Stimulated activated CD4-positive, alpha-beta T cell treated with anti-CD3 and anti-CD28 coated beads, Interleukin-1b, Interleukin-23, amount 100 ng/mL, for 24 hours (primary cell): Measurements from ENCODE around the gene HSPH1.
"Not testable (repeated sequence)": the region's sequence is repeated elsewhere in the genome, so short reads cannot be mapped to it uniquely, and the experiment has no call there.

Experiments
- DNase-seq, 4 experiments: peaks; one replicate each; pipeline ENCODE4 v3.0.0-alpha.2; 2020; ENCODE audit warnings: low read depth in 4 of 4, low spot score in 1 of 4

HSPH1 gene

DNA sequence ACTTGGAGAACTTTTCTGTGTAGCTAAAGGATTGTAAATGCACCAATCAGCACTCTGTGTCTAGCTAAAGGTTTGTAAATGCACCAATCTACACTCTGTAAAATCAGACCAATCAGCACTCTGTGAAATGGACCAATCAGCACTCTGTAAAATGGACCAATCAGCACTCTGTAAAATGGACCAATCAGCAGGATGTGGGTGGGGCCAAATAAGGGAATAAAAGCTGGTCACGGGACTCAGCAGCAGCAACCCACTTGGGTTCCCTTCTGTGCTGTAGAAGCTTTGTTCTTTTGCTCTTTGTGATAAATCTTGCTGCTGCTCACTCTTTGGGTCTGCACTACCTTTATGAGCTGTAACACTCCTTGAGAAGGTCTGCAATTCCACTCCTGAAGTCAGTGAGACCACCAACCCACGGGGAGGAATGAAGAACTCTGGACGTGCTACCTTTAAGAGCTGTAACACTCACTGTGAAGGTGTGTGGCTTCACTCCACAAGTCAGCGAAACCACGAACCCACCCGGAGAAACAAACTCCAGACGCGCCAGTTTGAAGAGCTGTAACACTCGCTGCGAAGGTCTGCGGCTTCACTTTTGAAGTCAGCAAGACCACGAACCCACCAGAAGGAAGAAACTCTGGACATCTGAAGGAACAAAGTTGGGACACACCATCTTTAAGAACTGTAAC is 16.2 kb upstream of the HSPH1 start:
- DNase-seq = not testable (repeated sequence)

DNA sequence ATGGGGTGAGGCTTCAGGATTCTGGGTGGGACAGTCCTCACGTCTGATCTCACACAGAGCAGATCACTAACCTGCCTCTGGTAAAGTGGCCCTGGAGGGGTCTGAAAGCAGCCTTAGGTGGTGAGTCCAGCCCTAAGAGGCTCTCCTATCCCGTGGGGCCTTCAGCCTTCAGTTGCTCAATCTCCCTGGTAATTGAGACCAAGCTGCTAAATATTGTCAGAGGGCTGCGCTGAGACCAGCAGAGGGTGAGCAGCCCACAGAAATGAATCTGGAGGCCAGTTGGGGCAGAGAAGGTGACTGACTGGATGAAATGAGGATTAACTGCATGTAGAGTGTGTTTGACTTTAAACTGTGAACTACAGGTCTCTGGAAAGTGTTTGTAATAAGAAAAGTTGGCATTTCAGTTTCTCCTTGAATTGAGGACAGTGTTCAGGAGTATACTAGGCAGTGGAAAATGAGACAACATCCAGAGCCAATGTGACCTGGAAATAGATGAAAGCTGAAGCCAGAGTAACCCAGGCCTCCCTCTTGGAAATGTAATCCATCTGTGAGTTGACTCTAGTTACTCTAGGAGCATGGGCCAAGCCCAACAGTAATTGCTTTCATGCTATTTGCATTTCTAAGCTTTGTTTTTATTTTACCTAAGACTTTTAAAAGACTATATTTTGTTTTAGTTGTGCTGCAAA is 14.3 kb upstream of the HSPH1 start:
- no peak for DNase-seq

DNA sequence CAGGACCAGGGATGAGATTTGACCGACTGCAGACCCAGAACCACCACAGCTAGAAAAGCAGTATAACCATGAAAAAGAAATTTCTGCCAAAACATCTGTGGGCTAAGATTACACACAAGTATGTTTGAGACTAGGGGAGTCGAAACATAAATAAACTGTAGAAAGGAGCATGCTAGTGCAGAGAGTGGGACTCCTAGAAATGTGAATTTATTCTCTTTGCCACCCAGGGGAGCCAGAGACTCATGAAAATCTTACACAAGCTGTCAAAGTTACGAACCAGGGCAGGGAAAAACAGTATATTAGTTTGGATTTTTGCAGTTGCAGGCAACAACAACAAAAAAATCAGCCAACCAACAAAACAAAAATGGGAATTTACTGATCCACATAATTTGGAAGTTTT is 12.3 kb upstream of the HSPH1 start:
- DNase-seq = no peak

DNA sequence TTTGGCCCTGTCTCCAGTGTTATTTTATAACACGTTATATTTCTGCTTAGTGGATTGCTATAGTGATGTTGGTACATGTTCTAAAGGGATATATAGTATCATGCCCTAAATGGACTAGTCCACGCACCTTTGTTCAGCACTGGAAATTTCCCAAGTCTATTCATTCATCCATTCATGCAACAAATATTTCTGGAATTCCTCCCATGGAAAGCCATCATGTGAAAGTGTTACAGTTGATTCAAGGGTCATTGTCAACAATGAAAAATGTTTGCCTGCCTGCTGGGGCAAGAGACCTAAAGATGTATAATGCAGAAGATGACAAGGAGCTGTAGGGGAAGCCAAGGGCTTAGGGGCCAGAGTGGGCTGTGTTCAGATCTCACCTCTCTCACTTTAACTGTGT is 10.8 kb upstream of the HSPH1 start:
- DNase-seq = no peak

DNA sequence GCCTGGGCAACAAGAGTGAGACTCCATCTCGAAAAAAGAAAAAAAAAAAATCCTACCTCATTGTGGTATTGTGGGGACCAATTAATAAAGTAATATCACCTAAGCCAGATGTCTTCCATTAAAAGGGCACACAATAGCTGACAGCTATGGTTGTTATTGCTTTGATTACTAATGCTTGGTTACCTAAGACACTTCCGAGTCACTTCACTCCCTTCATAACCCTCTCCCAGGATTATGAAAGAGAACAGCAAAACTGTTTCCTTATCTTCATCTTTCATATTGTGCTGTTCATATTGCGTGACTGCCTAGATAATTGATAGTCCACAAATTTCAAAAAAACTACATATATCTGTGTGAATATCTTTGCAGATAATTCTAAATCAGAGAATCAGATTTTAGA is 10.3 kb upstream of the HSPH1 start:
- DNase-seq = no peak

DNA sequence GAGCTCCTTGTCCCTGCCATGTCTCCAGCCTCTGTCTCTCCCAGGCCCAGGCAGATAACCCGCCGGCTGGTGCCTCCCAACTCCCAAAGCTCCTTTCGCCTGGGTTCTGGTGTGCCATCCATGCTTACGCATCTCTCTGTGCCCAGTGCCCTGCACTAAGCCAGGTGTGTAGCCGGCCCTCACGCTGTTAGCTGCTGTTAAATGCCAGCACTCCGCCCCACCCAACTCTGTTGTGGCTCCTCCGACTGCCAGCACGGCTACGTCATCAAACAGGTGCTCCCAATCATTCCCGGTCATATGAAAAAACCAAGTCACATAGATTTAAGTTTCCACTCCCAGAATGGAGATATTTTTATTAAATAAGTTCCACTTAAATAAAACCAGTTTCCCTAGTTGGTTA is 7.0 kb upstream of the HSPH1 start:
- DNase-seq = no peak

DNA sequence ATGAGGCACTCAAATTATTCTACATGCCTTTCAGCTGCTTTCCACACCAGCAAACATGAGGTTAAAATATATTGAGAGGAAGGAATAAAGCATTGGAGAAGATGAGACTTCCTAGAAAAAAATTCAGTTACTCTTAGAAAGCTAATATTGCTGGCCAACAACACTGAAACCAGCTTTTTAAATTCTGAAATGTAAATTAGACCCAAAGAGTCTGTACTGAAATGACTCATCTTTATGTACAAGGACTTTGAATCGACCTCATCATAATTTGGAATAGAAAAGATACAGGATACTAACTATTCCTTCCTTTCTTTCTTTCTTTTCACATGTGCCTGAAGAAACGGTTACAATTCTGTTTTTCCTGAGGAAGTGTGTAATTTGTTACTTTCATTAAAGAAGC is 6.5 kb upstream of the HSPH1 start:
- DNase-seq = no peak

DNA sequence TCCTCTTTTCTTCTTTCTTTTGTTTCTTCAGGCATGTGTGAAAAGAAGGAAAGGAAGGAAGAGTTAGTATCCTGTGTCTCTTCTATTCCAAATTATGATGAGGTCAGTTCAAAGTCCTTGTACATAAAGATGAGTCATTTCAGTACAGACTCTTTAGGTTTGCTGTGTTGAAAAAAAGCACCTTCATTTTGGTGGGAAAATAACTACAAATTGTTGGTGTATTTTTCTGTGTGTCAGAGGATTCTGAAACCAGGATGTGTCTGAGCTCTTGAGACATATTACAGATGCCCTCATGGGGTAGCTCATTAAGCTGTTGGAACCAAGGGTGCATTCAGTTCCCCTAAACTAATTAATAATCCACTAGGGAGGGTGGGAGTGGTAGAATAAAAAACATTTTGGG is 5.8 kb upstream of the HSPH1 start:
- no peak for DNase-seq

DNA sequence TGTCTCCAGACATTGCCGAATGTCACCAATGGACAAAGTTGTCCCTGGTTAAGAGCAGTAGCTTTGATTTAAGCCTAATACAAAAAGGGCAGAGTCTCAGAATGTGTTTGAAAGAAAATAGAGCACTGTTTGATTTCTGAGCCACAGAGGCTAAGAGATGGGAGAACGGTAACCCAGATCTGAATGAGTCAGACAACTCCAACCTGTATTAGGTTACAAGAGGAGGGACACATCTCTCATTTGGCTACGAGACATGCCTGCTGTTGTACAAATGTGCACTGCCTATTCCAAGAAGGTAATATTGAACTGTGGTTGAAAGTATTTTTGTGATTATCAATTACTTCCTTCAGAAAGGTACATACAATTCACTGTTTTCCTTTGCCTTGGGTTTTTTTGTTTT is 4.9 kb upstream of the HSPH1 start:
- DNase-seq = no peak

DNA sequence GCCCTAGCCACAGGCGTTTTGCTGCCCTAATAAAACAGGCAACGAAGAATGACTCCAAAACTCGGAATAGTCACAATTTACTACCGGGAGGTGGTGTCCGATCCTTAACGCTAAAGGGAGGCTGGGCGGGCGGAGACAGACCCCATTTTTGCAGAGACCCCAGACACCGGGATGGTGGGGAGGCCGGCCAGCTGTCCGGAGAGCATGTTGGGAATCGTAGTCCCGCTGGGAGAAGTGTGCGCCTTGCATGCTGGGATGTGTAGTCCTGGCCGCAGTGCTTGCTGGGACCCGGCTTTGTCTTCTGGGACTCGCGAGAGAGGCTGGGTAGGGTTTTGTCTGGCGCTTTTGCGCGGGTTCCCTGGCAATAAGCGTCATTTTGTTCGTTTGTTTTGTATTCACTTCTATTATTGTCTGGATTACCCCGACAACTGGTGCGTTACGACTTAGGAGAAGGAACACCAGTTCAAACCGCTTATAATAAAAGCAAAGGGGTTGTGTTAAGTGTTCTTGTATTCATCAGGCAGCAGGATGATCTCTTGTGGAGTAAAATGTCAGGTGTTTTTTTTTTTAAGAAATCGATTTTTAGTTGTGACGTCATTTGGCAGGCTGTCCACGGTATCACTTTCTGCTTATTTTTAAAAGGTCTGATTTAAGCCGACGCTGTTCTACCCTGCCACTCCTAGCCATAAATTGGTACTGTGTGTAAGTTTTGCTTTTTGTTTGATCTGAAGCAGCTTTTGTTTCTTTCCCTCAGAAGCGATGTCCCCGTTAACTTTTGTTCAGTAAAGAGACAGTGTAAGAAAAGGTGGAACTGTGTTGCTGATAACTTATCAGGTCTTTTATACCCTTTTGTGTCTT is 676 bp upstream of the HSPH1 start:
- DNase-seq = peak; percentile 78 to 90 (median 90)

DNA sequence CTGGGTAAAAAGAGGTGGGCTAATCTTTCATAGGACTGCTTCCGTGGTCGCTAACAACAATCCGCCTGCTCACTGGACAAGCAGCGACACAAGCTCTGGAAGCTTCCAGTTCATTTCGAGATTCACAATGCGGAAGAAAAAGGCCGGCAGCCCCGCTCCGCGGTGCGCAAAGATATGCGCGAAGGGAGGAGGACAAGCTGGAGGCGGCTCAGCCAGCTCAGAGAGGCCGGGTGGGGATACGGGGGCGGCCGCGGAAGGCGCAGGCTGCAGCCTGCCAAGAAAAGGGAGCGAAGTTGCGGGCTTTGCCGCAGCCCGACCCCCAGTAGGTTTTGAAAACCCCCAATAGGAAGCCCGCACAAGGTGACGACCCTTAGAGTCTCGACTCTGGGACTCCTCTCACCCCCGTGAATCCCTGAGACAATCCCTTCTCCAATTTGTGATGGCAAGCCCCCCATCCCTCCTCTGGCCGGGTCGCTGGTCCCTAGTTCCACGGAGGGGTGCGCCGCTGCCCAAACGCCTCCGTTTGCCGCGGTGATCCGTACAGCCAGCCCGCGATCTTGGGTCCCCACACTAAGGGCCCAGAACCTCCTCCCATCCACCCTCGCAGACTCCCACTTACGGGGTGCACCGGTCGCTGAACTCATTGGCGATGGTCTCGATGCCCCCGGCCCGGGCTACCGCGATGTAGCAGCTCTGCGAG is 697 bp downstream of the HSPH1 start:
- DNase-seq = peak; percentile 13 to 50 (median 34)

DNA sequence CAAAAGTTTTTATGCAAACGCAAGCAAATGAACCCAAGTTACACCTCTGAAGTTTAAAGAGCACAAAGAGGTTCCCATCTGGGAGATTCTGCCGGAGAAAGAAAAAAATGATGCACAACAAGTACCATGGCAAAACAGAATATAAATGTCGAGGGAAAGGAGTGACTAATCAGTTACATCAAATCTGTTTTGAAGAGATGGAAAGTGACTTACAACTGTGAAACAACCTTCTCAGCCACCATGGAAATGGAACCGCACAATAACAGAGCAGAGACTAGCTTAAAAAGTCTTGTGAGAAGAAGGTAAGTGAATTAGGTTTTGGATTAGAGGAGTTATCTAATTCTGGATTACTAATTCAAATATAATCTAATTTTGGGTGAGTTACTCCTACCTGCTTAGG is 2.4 kb downstream of the HSPH1 start:
- no peak for DNase-seq

DNA sequence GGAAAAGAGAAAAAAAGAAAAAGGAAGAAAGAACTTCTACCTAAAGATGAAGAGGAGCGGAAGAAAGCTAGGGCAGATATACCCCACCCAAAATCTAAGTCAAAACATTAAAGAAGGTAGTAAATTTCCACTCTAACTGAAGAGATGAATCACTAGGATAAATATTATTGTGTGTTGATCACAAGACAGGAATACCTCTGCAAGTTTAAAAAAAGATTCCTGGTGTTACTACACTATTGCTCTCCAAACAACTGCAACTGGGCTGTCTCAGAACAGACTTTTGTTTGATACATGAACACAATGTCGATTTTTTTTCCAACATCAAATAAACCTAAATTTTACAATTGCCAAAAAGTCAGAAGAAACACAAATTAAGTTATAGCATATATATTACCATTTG is 6.8 kb downstream of the HSPH1 start:
- no peak for DNase-seq

DNA sequence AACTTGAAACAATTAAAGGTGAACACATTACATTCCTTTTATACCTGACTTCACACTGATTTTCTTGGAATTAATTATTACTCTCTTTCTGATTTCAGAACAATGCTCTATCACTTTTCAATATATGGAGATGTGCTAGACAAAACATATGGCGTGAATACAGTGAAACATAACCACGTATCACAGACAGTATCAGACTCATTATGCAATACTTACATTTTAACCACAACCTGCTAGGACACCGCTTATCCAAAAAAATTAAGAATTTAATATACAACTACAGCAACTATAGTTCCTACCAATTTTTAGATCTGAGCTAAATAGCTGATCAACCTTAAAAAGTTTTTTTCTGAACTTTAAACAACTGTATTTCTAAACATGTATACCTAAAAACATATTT is 9.9 kb downstream of the HSPH1 start:
- no peak for DNase-seq

DNA sequence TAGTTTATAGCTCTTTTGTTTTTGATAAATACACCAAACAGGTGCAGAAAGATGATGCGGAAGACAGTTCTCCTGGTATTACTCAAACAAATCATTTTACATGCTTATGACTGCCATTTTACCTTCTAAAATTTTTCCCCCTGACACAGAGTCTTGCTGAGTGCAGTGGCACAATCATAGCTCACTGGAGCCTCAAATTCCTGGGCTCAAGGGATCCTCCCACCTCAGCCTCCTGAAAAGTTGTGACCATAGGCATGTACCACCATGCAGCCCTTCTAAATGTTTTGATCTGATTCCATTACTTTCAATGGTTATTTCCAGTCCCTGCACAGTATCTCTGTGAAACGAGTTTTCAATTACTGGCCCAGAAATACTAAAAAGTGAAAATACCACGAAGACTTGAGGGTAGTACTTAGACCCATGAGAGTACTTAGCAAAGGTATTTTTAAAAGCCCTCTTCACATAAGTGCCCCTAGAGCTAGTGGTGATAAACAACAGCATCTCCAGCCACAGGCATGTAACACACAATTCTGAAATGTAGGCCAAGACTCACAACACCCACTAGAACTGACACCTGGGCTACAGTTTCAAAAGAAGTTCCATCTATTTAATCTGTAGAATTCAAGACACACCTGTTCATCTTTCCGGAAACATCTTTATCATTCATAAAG is 11.3 kb downstream of the HSPH1 start:
- DNase-seq = no peak

DNA sequence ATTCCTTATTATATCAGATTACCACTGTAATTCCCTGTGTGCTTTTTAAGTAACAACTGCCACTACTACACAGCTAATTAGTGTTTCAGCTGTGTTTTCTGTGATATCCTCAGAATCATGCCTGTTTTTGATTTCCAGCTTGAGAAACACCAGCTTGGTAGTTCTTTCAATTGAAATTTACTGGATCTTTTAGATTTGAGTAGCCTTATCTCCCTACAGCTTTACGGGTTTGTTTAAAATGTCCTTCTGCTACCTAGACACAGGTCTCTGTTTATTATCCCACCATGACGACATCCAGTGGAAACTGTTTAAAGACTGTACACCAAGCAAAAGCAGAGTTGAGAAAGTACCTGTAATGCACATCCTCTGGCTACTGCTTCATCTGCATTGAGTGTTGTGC is 12.1 kb downstream of the HSPH1 start:
- no peak for DNase-seq

DNA sequence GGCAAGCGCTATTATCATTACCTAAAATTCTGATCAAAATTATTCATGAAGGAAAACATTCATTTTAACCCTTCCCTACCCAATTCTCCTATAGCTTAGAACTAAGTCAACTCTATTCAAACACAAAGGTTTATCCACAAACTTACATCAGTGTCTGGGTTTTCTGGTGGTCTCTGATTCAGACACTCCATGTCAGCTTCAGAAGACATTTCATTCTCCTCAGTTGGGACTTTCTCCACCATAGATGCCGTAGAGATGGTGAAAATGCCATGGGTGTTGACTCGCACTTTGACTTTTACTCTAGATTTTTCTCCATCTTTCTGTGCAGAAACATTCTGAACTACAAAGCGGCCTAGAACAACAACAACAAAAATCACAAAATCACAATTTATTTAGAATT is 16.3 kb downstream of the HSPH1 start:
- DNase-seq = no peak

DNA sequence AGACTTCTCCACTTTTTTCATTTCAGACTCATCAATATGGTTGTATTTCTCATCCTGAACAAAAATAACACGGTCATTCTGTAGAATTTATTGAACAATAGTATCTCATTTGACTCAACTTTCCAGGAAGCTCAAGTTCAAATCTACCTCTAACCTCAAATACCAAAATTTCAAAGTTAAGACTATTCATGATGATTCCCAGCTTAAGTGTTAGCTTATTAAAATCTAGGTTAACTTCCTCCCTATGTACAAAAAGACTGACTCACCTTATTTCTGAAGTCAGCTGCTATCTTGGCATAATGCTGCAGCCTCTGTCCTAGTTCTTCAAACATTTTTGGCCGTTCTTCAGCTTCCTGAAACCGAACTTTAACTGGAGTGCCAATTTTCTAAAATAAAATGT is 23.2 kb downstream of the HSPH1 start:
- DNase-seq = no peak

DNA sequence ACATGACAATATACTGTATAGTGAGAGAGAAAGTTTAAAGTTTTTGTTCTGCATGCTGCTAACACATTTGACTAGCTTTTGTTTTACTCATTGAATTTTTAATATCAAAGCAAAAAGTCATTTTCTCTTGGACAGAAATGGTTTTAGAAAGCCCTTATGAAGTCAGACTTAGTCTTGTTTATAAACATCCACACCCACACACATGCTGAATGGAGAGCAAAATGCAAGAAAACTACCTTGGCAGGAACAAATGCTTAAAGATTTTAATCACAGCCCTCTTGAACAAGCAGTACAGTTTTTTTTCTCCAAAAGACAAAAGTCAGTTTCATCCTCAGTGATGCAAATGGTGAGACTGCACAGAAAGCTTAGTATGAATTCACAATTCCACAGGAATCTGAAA is 25.0 kb downstream of the HSPH1 start:
- DNase-seq = no peak

DNA sequence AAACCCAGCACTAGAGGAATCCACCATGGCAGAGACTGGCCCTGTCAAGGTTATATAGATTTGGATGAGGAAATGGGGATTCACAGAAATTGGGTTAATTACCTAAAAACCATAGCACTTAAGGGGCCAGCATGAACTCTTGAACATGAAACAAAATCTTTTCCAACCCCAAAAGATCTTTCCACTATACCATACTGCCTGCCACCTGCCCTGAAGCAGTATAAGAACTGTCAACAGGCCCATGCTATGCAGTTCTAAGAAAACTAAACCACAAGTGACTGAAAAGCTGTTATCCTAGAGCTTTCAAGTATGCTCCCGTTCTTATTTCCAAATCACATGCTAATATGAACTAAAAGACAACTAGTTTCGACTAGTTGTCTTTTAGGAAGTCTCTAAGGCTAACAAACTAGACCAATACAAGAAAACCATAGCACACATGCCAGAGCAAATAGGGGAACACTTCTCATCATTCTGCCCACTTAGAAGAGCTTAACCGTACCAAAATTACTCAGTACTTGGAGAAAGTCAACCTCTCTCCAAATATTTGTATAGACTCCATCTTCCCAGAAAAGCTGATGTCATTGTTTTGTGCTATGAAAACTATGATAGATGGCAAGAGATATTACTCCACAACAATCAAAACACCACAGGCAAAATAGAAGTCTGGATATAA is 27.5 kb downstream of the HSPH1 start:
- no peak for DNase-seq

DNA sequence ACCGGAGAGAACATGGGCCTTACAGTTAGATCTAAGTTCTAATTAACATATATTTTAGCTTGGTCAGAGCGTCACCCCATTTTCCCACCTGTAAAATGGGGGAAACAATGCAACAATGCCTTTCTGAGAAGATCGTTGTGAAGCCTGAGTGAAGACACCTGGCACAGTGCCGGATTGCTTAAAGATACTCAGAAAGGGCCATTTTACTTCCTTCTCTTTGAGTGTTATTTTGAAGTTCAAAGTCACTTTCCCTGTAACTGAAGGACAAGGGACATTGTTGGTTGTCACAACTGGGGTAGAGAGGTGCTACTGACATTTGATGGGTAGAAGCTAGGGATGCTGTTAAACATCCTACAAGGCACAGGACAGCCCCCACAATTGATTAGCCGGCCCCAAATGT is 28.1 kb downstream of the HSPH1 start:
- no peak for DNase-seq
